Ascending aorta (tissue), 2 donors: ENCODE measurements around the gene NYAP1. TPM values are rescaled to one million over a fixed set of nuclear protein-coding genes. Genes with fewer than 3 reads are reported as not detected.
"Not testable (repeated sequence)": the region's sequence is repeated elsewhere in the genome, so short reads cannot be mapped to it uniquely, and the experiment has no call there.

Source experiments
- DNase-seq, 2 donors: peaks; one replicate each; pipeline ENCODE4 v3.0.0-alpha.2; 2019; ENCODE audit warnings: low spot score in 2 of 2
- H3K27ac ChIP-seq, 2 donors: fragments of 200-600 bp; sonication (generic); one replicate each; pipeline ENCODE4 v1.5.1; 2016 to 2017; ENCODE audit warnings: mild to moderate bottlenecking in 1 of 2
- H3K27me3 ChIP-seq: fragments of 200-600 bp; sonication (generic); one replicate; pipeline ENCODE4 v1.5.1; 2017
- H3K36me3 ChIP-seq, 2 donors: fragments of 200-600 bp; sonication (generic); one replicate each; pipeline ENCODE4 v1.5.1; 2016
- H3K4me1 ChIP-seq, 2 donors: fragments of 200-600 bp; sonication (generic); one replicate each; pipeline ENCODE4 v1.5.1; 2016 to 2017; ENCODE audit warnings: mild to moderate bottlenecking in 1 of 2
- H3K4me3 ChIP-seq, 2 donors: fragments of 200-600 bp; sonication (generic); one replicate each; pipeline ENCODE4 v1.5.1; 2016 to 2017; ENCODE audit warnings: mild to moderate bottlenecking in 1 of 2
- H3K9me3 ChIP-seq, 2 donors: fragments of 200-600 bp; sonication (generic); one replicate each; pipeline ENCODE4 v1.5.1; 2016
- CTCF ChIP-seq, 3 experiments: fragments of 200-600 bp in 2 of 3; fragments of 450-650 bp in 1 of 3; sonication (generic) in 2 of 3; IDR thresholded peaks; one replicate each; pipeline ENCODE4 v1.5.1; 2016 to 2019; ENCODE audit warnings: antibody characterized with exemption in 3 of 3, mild to moderate bottlenecking in 1 of 3, moderate library complexity in 1 of 3
- intact Hi-C: fragments of 100-400 bp; cut with DNase I; formaldehyde crosslinking; loops from one replicate; pipeline ENCODE4 v1.15.1; 2023
- total RNA-seq: library from RNA; depleted of rRNA; stranded (reverse); fragments of >200 nt; gene quantifications from one replicate; pipeline ENCODE4 v1.1.0, GENCODE V29; 2016

The NYAP1 gene
- total RNA-seq, 1 donor from 2014 or later, result 0.96 TPM

- H3K4me1 ChIP-seq, result no peaks in the 10 kb centered on the region
- no peak for DNase-seq
- H3K27me3 ChIP-seq, result no peaks in the 10 kb centered on the region
- no peak overlapping the region for H3K4me3 ChIP-seq
- no peak for TF ChIP-seq CTCF (IDR thresholded peaks at IDR 0.05)
- H3K27ac ChIP-seq, result no peak overlapping the region
- H3K9me3 ChIP-seq, result no peaks in the 10 kb centered on the region
- no peaks in the 10 kb centered on the region for H3K36me3 ChIP-seq
- intact Hi-C loops, result no loop called here
Observed at GRCh38 chr7:100532165-100533022, 48.7 kb downstream of the NYAP1 start.

- H3K27ac ChIP-seq, H3K4me3 ChIP-seq, intact Hi-C loops, H3K36me3 ChIP-seq, DNase-seq, H3K9me3 ChIP-seq, H3K27me3 ChIP-seq: not testable (repeated sequence)
- peaks cover 0 to 15% of the 10 kb centered on the region in 2 donors for H3K4me1 ChIP-seq
Observed at GRCh38 chr7:100535982-100536381, 52.3 kb downstream of the NYAP1 start.

GRCh38 chr7:100536695-100537094 lies 53.0 kb downstream of the NYAP1 start:
- H3K27me3 ChIP-seq, intact Hi-C loops, H3K4me3 ChIP-seq, H3K27ac ChIP-seq, H3K9me3 ChIP-seq, DNase-seq, H3K36me3 ChIP-seq: not testable (repeated sequence)
- H3K4me1 ChIP-seq, result peaks cover 0 to 15% of the 10 kb centered on the region in 2 donors

GRCh38 chr7:100538348-100538653 lies 54.6 kb downstream of the NYAP1 start:
- H3K27ac ChIP-seq, result peak overlapping the region; percentile 55 to 76
- H3K36me3 ChIP-seq, result no peaks in the 10 kb centered on the region
- intact Hi-C loops, result loop anchor here (2.0 kb wide), 3 partner anchors 20 to 74 kb away; partner anchors contain the start of genes MOSPD3 and TSC22D4
- H3K4me3 ChIP-seq, result peak overlapping the region; percentile 41 to 51
- no peaks in the 10 kb centered on the region for H3K27me3 ChIP-seq
- no peaks in the 10 kb centered on the region for H3K9me3 ChIP-seq
- H3K4me1 ChIP-seq, result peaks cover 0 to 18% of the 10 kb centered on the region in 2 donors
- TF ChIP-seq CTCF (IDR thresholded peaks at IDR 0.05), result no peak
- DNase-seq, result no peak

- Histone ChIP-seq H3K4me3 (peak within 1 kb of the TSS; percentile 97 to 98), H3K9me3 (no peaks in the 10 kb centered on the region), H3K27ac (peak within 1 kb of the TSS; percentile 71 to 79), H3K4me1 (peaks cover 1 to 20% of the 10 kb centered on the region in 2 donors), H3K27me3 (no peaks in the 10 kb centered on the region), H3K36me3 (no peaks in the 10 kb centered on the region)
- TF ChIP-seq CTCF (IDR thresholded peaks at IDR 0.05), result no peak
- peak; percentile 100 for DNase-seq
- intact Hi-C loops, result loop anchor here (1.0 to 2.0 kb wide), 4 partner anchors 20 to 74 kb away; partner anchors contain the start of genes FBXO24, LRCH4, MOSPD3 and TSC22D4
Observed at GRCh38 chr7:100538654-100539435, 55.1 kb downstream of the NYAP1 start, which contains the start of gene AGFG2. Gene AGFG2, plus strand, starts transcription at chr7:100539203. Its CDS starts 144 bp downstream, at chr7:100539347.

- peak overlapping the region; percentile 97 to 98 for H3K4me3 ChIP-seq
- peaks cover 8 to 24% of the 10 kb centered on the region in 2 donors for H3K4me1 ChIP-seq
- no peak for DNase-seq
- no peaks in the 10 kb centered on the region for H3K27me3 ChIP-seq
- intact Hi-C loops, result loop anchor here (1.0 to 10.0 kb wide), 5 partner anchors 19 to 315 kb away; partner anchors contain the start of genes FBXO24, LRCH4, MOSPD3 and SLC12A9
- no peaks in the 10 kb centered on the region for H3K36me3 ChIP-seq
- no peak for TF ChIP-seq CTCF (IDR thresholded peaks at IDR 0.05)
- no peaks in the 10 kb centered on the region for H3K9me3 ChIP-seq
- H3K27ac ChIP-seq, result peak overlapping the region; percentile 71 to 79
Observed at GRCh38 chr7:100539436-100540006, 55.8 kb downstream of the NYAP1 start.
